Loucy (cell line): Measurements from ENCODE around the gene CALR.

Experiments used
- H2AFZ ChIP-seq: fragments of 200-600 bp; sonication (generic); 2 replicates; pipeline ENCODE4 v1.6.0; 2016; ENCODE audit warnings: antibody characterized with exemption, mild to moderate bottlenecking, low read length, moderate library complexity
- H3F3A ChIP-seq: fragments of 200-600 bp; 2 replicates; pipeline ENCODE4 v1.6.0; 2016; ENCODE audit warnings: antibody characterized with exemption, low read depth, mild to moderate bottlenecking
- H3K27me3 ChIP-seq: fragments of 200-600 bp; sonication (generic); 2 replicates; pipeline ENCODE4 v1.6.1; 2014; ENCODE audit warnings: low read length, mild to moderate bottlenecking; ENCODE audit not compliant: insufficient read depth, poor library complexity, severe bottlenecking
- H3K36me3 ChIP-seq: fragments of 200-600 bp; sonication (generic); 2 replicates; pipeline ENCODE4 v1.6.1; 2016; ENCODE audit warnings: low read length; ENCODE audit not compliant: insufficient read depth
- H3K4me1 ChIP-seq: fragments of 200-600 bp; sonication (generic); 2 replicates; pipeline ENCODE4 v1.5.1; 2014; ENCODE audit warnings: low read length, mild to moderate bottlenecking; ENCODE audit not compliant: insufficient read depth, poor library complexity, severe bottlenecking
- H3K4me2 ChIP-seq: fragments of 200-600 bp; sonication (generic); 2 replicates; pipeline ENCODE4 v1.6.0; 2014; ENCODE audit warnings: antibody characterized with exemption, low read length, low read depth, mild to moderate bottlenecking; ENCODE audit not compliant: poor library complexity, severe bottlenecking
- H3K4me3 ChIP-seq: fragments of 200-600 bp; sonication (generic); 2 replicates; pipeline ENCODE4 v1.5.1; 2014; ENCODE audit warnings: low read length, mild to moderate bottlenecking, mixed read lengths; ENCODE audit not compliant: poor library complexity, severe bottlenecking
- H3K79me2 ChIP-seq: fragments of 200-600 bp; sonication (generic); 2 replicates; pipeline ENCODE4 v1.6.1; 2014; ENCODE audit warnings: low read length; ENCODE audit not compliant: insufficient read depth
- H3K9ac ChIP-seq: fragments of 200-600 bp; sonication (generic); 2 replicates; pipeline ENCODE4 v1.6.0; 2014; ENCODE audit warnings: mild to moderate bottlenecking, low read depth, low read length, moderate library complexity; ENCODE audit not compliant: poor library complexity, severe bottlenecking
- H3K9me2 ChIP-seq: fragments of 200-600 bp; sonication (generic); replicated peaks from 2 replicates; pipeline ENCODE4 v1.6.1; 2016; ENCODE audit warnings: low read depth, low read length, mixed read lengths
- H3K9me3 ChIP-seq: fragments of 200-600 bp; sonication (generic); 2 replicates; pipeline ENCODE4 v1.6.1; 2014; ENCODE audit warnings: mild to moderate bottlenecking, antibody characterized with exemption, low read length, low read depth; ENCODE audit not compliant: insufficient read depth
- H4K20me1 ChIP-seq: fragments of 200-600 bp; sonication (generic); 2 replicates; pipeline ENCODE4 v1.6.0; 2014; ENCODE audit warnings: antibody characterized with exemption, low read length, mild to moderate bottlenecking; ENCODE audit not compliant: insufficient read depth, poor library complexity, severe bottlenecking
- EZH2phosphoT487 ChIP-seq: fragments of 200-600 bp; IDR thresholded peaks from 2 replicates; pipeline ENCODE4 v1.6.1; 2018; ENCODE audit warnings: antibody characterized with exemption, mild to moderate bottlenecking, moderate library complexity, borderline replicate concordance
- TF ChIP-seq, protein P1 (sequence below): fragments of 200-600 bp; sonication (generic); conservative IDR thresholded peaks from 2 replicates; pipeline ENCODE4 v1.5.1; 2014; ENCODE audit warnings: mild to moderate bottlenecking, antibody characterized with exemption, low read length

CALR gene

DNA sequence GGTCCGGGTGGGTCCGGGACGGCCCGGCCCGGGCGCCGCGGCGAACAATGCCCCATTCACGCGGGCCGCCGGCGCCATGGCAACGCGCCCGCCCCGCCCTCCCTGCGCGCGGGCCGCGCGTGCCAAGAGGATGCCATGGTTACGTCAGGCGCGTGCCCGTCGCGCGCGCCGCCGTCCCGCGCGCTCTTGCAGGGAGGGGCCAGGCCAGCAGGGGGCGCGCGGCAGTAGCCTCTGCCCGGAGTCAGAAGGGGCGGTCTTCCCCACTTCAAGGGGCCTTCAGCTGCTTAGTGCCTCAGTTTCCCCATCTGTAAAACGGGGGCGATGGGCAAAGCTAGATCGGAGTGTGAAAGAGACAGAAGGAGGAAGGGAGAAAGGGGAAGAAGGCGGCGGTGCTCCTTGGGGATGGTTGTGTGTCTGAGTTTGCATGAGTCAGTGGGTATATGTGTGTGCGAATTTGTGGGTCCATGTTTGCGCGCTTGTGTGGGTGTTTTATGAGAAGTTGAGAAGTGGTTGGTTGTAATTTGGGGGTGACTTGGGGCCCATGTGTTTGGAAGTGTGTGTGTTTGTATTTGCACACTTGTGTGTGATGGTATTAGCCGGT, 45.2 kb downstream of the CALR start:
- Histone ChIP-seq H4K20me1 (no peaks in the 10 kb centered on the region), H3K4me3 (peak overlapping the region; percentile 69), H3K4me1 (no peaks in the 10 kb centered on the region), H3K79me2 (no peaks in the 10 kb centered on the region), H3K9me3 (no peaks in the 10 kb centered on the region), H3F3A (no peaks in the 10 kb centered on the region), H2AFZ (peak overlapping the region; percentile 81; the same call in 1 of the 2 replicates), H3K9ac (no peak overlapping the region), H3K36me3 (no peaks in the 10 kb centered on the region), H3K4me2 (peak overlapping the region; percentile 71), H3K9me2 (no peaks in the 10 kb centered on the region), H3K27me3 (no peaks in the 10 kb centered on the region)
- TF ChIP-seq, protein P1, sequence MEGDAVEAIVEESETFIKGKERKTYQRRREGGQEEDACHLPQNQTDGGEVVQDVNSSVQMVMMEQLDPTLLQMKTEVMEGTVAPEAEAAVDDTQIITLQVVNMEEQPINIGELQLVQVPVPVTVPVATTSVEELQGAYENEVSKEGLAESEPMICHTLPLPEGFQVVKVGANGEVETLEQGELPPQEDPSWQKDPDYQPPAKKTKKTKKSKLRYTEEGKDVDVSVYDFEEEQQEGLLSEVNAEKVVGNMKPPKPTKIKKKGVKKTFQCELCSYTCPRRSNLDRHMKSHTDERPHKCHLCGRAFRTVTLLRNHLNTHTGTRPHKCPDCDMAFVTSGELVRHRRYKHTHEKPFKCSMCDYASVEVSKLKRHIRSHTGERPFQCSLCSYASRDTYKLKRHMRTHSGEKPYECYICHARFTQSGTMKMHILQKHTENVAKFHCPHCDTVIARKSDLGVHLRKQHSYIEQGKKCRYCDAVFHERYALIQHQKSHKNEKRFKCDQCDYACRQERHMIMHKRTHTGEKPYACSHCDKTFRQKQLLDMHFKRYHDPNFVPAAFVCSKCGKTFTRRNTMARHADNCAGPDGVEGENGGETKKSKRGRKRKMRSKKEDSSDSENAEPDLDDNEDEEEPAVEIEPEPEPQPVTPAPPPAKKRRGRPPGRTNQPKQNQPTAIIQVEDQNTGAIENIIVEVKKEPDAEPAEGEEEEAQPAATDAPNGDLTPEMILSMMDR: peak; percentile 75
- no peak for TF ChIP-seq EZH2phosphoT487

DNA sequence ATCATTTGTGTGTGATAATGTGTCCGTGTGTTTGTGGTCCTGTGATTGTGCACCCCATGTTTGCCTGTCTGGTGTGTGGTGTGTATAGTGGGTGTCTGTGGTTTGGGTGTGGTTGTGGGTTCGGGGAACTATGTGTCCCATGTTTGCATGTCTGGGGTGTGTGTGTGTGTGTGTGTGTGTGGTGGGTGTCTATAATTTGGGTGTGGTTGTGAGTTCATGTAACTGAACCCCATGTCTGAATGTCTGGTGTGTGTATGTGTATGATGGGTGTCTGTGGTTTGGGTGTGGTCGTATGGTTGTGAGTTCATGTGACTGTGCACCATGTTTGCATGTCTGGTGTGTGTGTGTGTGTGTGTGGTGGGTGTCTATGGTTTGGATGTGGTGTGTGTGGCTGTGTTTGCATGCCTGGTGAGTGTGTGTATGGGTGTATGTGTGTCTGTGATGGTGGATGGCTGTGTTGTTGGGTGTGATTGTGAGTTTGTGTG, 45.8 kb downstream of the CALR start:
- H3K36me3 ChIP-seq: no peaks in the 10 kb centered on the region
- no peaks in the 10 kb centered on the region for H3K27me3 ChIP-seq
- H3K4me2 ChIP-seq: no peak overlapping the region
- no peaks in the 10 kb centered on the region for H3K4me1 ChIP-seq
- H2AFZ ChIP-seq: no peak overlapping the region
- H3K4me3 ChIP-seq: no peak overlapping the region
- TF ChIP-seq, protein P1: no peak
- no peak for TF ChIP-seq EZH2phosphoT487
- no peaks in the 10 kb centered on the region for H3K9me3 ChIP-seq
- no peaks in the 10 kb centered on the region for H3F3A ChIP-seq
- no peaks in the 10 kb centered on the region for H3K9me2 ChIP-seq
- H4K20me1 ChIP-seq: no peaks in the 10 kb centered on the region
- H3K9ac ChIP-seq: no peak overlapping the region
- H3K79me2 ChIP-seq: no peaks in the 10 kb centered on the region

DNA sequence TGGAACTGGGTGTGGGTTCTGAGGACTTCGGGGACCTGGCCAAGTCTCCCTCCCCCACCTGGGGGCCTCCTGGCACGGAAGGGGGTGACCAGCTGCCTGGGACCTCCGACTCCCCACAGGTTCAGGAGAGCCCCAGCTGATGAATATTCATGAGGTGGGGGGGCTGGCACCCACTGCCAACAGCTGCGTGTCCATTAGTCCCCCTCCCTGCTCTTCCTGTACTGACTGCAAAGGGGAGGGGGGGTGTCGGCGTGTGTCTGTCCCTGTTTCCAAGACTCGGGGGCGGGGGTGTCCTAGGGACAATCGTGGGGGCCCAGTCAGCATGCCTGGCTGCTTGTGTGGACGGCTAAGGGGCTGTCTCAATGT, 46.3 kb downstream of the CALR start:
- Histone ChIP-seq H3K79me2 (no peaks in the 10 kb centered on the region), H2AFZ (no peak overlapping the region), H3K9ac (no peak overlapping the region), H3K4me3 (no peak overlapping the region), H4K20me1 (no peaks in the 10 kb centered on the region), H3K36me3 (no peaks in the 10 kb centered on the region), H3K9me3 (no peaks in the 10 kb centered on the region), H3K9me2 (no peaks in the 10 kb centered on the region), H3K4me2 (no peak overlapping the region), H3K27me3 (no peaks in the 10 kb centered on the region), H3K4me1 (no peaks in the 10 kb centered on the region), H3F3A (no peaks in the 10 kb centered on the region)
- TF ChIP-seq EZH2phosphoT487: no peak
- TF ChIP-seq, protein P1: no peak
